ENCODE measurements around the gene ATP6V0A4.

- TF ChIP-seq ELF1 (IDR thresholded peaks at IDR 0.05) (no peak), FOSL2 (IDR thresholded peaks at IDR 0.05; ENCODE audit: borderline replicate concordance, low read depth) (no peak), CTCF (IDR thresholded peaks at IDR 0.05) (no peak), YY1 (IDR thresholded peaks at IDR 0.05; ENCODE audit: low read depth) (no peak), TAF1 (IDR thresholded peaks at IDR 0.05; ENCODE audit: borderline replicate concordance, low read depth, low read length) (no peak), TEAD4 (IDR thresholded peaks at IDR 0.05; ENCODE audit: borderline replicate concordance, insufficient read depth) (no peak), ZBTB33 (IDR thresholded peaks at IDR 0.05; ENCODE audit: borderline replicate concordance, low read depth) (no peak), MXI1 (IDR thresholded peaks at IDR 0.05; ENCODE audit: low read depth, low read length) (no peak), POLR2AphosphoS5 (IDR thresholded peaks at IDR 0.05; ENCODE audit: low read depth, low read length) (no peak), RAD21 (IDR thresholded peaks at IDR 0.05; ENCODE audit: low read length) (no peak)
- TF ChIP-seq, protein P1, sequence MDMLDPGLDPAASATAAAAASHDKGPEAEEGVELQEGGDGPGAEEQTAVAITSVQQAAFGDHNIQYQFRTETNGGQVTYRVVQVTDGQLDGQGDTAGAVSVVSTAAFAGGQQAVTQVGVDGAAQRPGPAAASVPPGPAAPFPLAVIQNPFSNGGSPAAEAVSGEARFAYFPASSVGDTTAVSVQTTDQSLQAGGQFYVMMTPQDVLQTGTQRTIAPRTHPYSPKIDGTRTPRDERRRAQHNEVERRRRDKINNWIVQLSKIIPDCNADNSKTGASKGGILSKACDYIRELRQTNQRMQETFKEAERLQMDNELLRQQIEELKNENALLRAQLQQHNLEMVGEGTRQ (IDR thresholded peaks at IDR 0.05; ENCODE audit: borderline replicate concordance, low read depth, low read length): no peak
Measured at GRCh38 chr7:138741453-138741735, 56.6 kb downstream of the ATP6V0A4 start.
